Esophagus muscularis mucosa (tissue), 4 donors: Measurements from ENCODE around the gene CDH26. TPM values are rescaled to one million over a fixed set of nuclear protein-coding genes. Genes with fewer than 3 reads are reported as not detected.

Experiments used
- DNase-seq: peaks from one replicate; pipeline ENCODE4 v3.0.0-alpha.2; 2017; ENCODE audit errors: extremely low spot score
- H3K27ac ChIP-seq, 4 donors: fragments of 200-600 bp; sonication (generic); replicated peaks in 1 of 4; 1 replicate in 3 of 4; 2 replicates in 1 of 4; pipeline ENCODE4 v1.5.1; 2016 to 2019; ENCODE audit warnings: mild to moderate bottlenecking in 1 of 4
- H3K27me3 ChIP-seq, 4 donors: fragments of 200-600 bp; sonication (generic); one replicate each; pipeline versions ENCODE4 v1.5.1 to v1.6.0; 2016 to 2019
- H3K36me3 ChIP-seq, 4 donors: fragments of 200-600 bp; sonication (generic); one replicate each; pipeline ENCODE4 v1.5.1; 2016 to 2019
- H3K4me1 ChIP-seq, 4 donors: fragments of 200-600 bp; sonication (generic); one replicate each; pipeline ENCODE4 v1.5.1; 2016 to 2019
- H3K4me3 ChIP-seq, 4 donors: fragments of 200-600 bp; sonication (generic); 1 replicate in 2 of 4; 2 replicates in 2 of 4; pipeline ENCODE4 v1.5.1; 2016 to 2019; ENCODE audit warnings: mild to moderate bottlenecking in 4 of 4, moderate library complexity in 1 of 4
- H3K9me3 ChIP-seq, 4 donors: fragments of 200-600 bp; sonication (generic); 1 replicate in 3 of 4; 2 replicates in 1 of 4; pipeline ENCODE4 v1.5.1; 2016 to 2019
- EP300 ChIP-seq: sonication (generic); formaldehyde crosslinking; IDR thresholded peaks from one replicate; pipeline ENCODE4 v1.6.1; 2017; ENCODE audit warnings: antibody characterized with exemption
- POLR2A ChIP-seq: fragments of 450-650 bp; IDR thresholded peaks from one replicate; pipeline ENCODE4 v1.6.1; 2017; ENCODE audit warnings: antibody characterized with exemption, moderate library complexity, mild to moderate bottlenecking, low read depth
- POLR2AphosphoS5 ChIP-seq, 2 donors: sonication (generic); formaldehyde crosslinking; IDR thresholded peaks; one replicate each; pipeline ENCODE4 v1.6.1; 2017; ENCODE audit warnings: antibody characterized with exemption in 2 of 2
- WGBS: methylation state at CpG from one replicate; pipeline ENCODE4 v1.1.5; 2018; 5-methylcytosine and 5-hydroxymethylcytosine counted together
- intact Hi-C: fragments of 100-400 bp; cut with DNase I; formaldehyde crosslinking; loops from one replicate; pipeline ENCODE4 v1.15.1; 2023
- total RNA-seq, 4 donors: library from RNA; depleted of rRNA; stranded (reverse); fragments of >200 nt; gene quantifications; one replicate each; pipeline versions ENCODE4 v1.1.0 to v1.2.1, GENCODE V29; 2016
- TF ChIP-seq, protein P1 (sequence below), 3 experiments: fragments of 200-600 bp in 2 of 3; fragments of 450-650 bp in 1 of 3; sonication (generic) in 2 of 3; IDR thresholded peaks; one replicate each; pipeline ENCODE4 v1.5.1; 2017 to 2019; ENCODE audit warnings: antibody characterized with exemption in 3 of 3, mild to moderate bottlenecking in 2 of 3, moderate library complexity in 1 of 3

CDH26 gene
- total RNA-seq, 4 donors from 2014 or later, result 0.39 to 1.3 (median 0.82) TPM

GRCh38 chr20:60024801-60025200, 66.6 kb downstream of the CDH26 start:
- H3K27me3 ChIP-seq, result no peaks in the 10 kb centered on the region
- intact Hi-C loops, result no loop called here
- 75% methylated on average over 5 of the region's 5 CpGs for WGBS
- no peaks in the 10 kb centered on the region for H3K36me3 ChIP-seq
- no peak overlapping the region for H3K4me3 ChIP-seq
- no peak overlapping the region for H3K27ac ChIP-seq
- DNase-seq, result peak; percentile 85
- TF ChIP-seq EP300 (no peak), POLR2A (no peak), POLR2AphosphoS5 (IDR thresholded peaks at IDR 0.05) (no peak)
- TF ChIP-seq, protein P1, sequence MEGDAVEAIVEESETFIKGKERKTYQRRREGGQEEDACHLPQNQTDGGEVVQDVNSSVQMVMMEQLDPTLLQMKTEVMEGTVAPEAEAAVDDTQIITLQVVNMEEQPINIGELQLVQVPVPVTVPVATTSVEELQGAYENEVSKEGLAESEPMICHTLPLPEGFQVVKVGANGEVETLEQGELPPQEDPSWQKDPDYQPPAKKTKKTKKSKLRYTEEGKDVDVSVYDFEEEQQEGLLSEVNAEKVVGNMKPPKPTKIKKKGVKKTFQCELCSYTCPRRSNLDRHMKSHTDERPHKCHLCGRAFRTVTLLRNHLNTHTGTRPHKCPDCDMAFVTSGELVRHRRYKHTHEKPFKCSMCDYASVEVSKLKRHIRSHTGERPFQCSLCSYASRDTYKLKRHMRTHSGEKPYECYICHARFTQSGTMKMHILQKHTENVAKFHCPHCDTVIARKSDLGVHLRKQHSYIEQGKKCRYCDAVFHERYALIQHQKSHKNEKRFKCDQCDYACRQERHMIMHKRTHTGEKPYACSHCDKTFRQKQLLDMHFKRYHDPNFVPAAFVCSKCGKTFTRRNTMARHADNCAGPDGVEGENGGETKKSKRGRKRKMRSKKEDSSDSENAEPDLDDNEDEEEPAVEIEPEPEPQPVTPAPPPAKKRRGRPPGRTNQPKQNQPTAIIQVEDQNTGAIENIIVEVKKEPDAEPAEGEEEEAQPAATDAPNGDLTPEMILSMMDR (IDR thresholded peaks at IDR 0.05), result no peak
- H3K4me1 ChIP-seq, result no peaks in the 10 kb centered on the region
- H3K9me3 ChIP-seq, result no peaks in the 10 kb centered on the region

DNA sequence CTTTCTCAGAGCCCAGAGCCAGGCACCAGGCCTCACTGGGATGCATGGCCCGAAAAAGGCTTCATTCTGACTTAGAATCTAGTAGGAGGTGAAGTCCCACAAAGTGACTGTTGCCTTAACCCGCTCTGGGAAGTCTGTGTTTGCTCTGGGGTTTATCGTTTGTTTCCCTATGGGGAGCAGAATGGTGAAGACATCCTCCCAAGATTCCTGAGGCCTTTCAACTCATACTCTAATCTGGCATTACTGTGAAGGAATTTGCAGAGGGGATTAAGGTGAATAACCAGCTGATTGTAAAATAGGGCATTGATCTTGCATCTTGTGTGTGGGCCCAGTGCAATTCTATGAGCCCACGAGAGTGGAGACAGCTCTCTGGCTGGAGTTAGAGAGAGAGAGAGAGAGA, 67.8 kb downstream of the CDH26 start:
- WGBS, result 90% methylated on average over 4 of the region's 4 CpGs
- H3K36me3 ChIP-seq, result no peaks in the 10 kb centered on the region
- H3K27ac ChIP-seq, result no peak overlapping the region
- no peaks in the 10 kb centered on the region for H3K4me1 ChIP-seq
- no peaks in the 10 kb centered on the region for H3K9me3 ChIP-seq
- TF ChIP-seq EP300 (no peak), POLR2AphosphoS5 (IDR thresholded peaks at IDR 0.05) (no peak), POLR2A (no peak)
- TF ChIP-seq, protein P1 (IDR thresholded peaks at IDR 0.05), result no peak
- peak; percentile 50 for DNase-seq
- H3K4me3 ChIP-seq, result no peak overlapping the region
- intact Hi-C loops, result no loop called here
- no peaks in the 10 kb centered on the region for H3K27me3 ChIP-seq

- Histone ChIP-seq H3K4me3 (no peak overlapping the region), H3K27me3 (no peaks in the 10 kb centered on the region), H3K4me1 (peaks cover 8 to 15% (median 11%) of the 10 kb centered on the region in 4 donors), H3K27ac (no peak overlapping the region), H3K36me3 (no peaks in the 10 kb centered on the region), H3K9me3 (no peaks in the 10 kb centered on the region)
- intact Hi-C loops, result no loop called here
- peak; percentile 62 for DNase-seq
- WGBS, result 100% methylated on average over 1 of the region's 1 CpG
- TF ChIP-seq, protein P1 (IDR thresholded peaks at IDR 0.05), result no peak
- TF ChIP-seq POLR2A, result no peak
Observed at GRCh38 chr20:60030471-60030870, 72.2 kb downstream of the CDH26 start.

DNA sequence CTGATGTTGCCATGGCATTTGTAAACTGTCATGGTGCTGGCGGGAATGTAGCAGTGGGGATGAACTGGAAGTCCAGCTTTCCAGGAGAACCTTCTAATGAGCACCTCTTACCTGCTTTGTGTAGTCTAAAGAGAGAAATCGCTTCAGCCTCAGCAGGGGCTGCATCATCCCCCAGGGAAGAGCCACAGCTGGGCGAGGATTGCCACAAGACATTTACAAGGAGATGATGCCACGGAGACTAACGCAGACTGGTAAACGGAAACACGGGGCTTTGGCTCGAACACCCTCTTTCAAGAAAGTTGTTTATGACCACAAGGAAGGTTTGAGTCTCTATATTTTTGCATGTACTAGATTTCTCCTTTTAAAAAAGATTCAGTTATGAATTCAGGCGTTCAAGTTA, 72.9 kb downstream of the CDH26 start:
- 88% methylated on average over 9 of the region's 9 CpGs for WGBS
- peak; percentile 34 for DNase-seq
- H3K27me3 ChIP-seq, result no peaks in the 10 kb centered on the region
- intact Hi-C loops, result no loop called here
- peaks cover 9 to 15% (median 11%) of the 10 kb centered on the region in 4 donors for H3K4me1 ChIP-seq
- no peaks in the 10 kb centered on the region for H3K9me3 ChIP-seq
- no peak overlapping the region for H3K4me3 ChIP-seq
- TF ChIP-seq EP300 (no peak), POLR2A (no peak), POLR2AphosphoS5 (IDR thresholded peaks at IDR 0.05) (no peak)
- TF ChIP-seq, protein P1 (IDR thresholded peaks at IDR 0.05), result no peak
- no peaks in the 10 kb centered on the region for H3K36me3 ChIP-seq
- H3K27ac ChIP-seq, result no peak overlapping the region
